Left lung (tissue), 10 donors: ENCODE results near the gene PDE6C. TPM values are rescaled to one million over a fixed set of nuclear protein-coding genes. Genes with fewer than 3 reads are reported as not detected.

Experiments used
- ATAC-seq: fragments of 200-7000 bp; cut with Tn5 transposase; one replicate; pipeline ENCODE4 v1.9.1; 2020; ENCODE audit warnings: moderate library complexity
- DNase-seq, 4 donors: peaks; one replicate each; pipeline ENCODE4 v3.0.0-alpha.2; 2013 to 2020
- H3K27ac ChIP-seq, 2 donors: fragments of 200-600 bp; sonication (generic) in 1 of 2; one replicate each; pipeline versions ENCODE4 v1.5.0 to v1.8.0; 2020 to 2021
- H3K27me3 ChIP-seq, 2 donors: fragments of 200-600 bp; sonication (generic) in 1 of 2; one replicate each; pipeline versions ENCODE4 v1.5.0 to v1.8.0; 2020 to 2021
- H3K36me3 ChIP-seq, 2 donors: fragments of 200-600 bp; sonication (generic) in 1 of 2; one replicate each; pipeline versions ENCODE4 v1.5.0 to v1.8.0; 2020 to 2021
- H3K4me1 ChIP-seq, 2 donors: fragments of 200-600 bp; one replicate each; pipeline ENCODE4 v1.8.0; 2021
- H3K4me3 ChIP-seq, 2 donors: fragments of 200-600 bp; sonication (generic) in 1 of 2; one replicate each; pipeline versions ENCODE4 v1.5.0 to v1.8.0; 2020 to 2021; ENCODE audit warnings: mild to moderate bottlenecking in 1 of 2
- H3K9me3 ChIP-seq, 2 donors: fragments of 200-600 bp; sonication (generic) in 1 of 2; one replicate each; pipeline versions ENCODE4 v1.5.0 to v1.8.0; 2020 to 2021
- intact Hi-C, 2 donors: fragments of 100-400 bp; cut with DNase I; formaldehyde crosslinking; loops; one replicate each; pipeline versions ENCODE4 v1.11.2 to v1.14.2; 2022
- polyA plus RNA-seq, 6 donors: library from polyadenylated mRNA; unstranded; fragments of 120-200 nt; gene quantifications; one replicate each; pipeline ENCODE4 v1.2.1, GENCODE V29; 2013; ENCODE audit not compliant: insufficient read length in 6 of 6
- total RNA-seq, 2 donors: library from RNA; stranded (reverse); fragmentation: NEBNext Ultra II Directional; extraction: Animal tissue kit (Norgen Biotek cat#: 25700); gene quantifications; one replicate each; pipeline ENCODE4 v1.2.1, GENCODE V29; 2021
- TF ChIP-seq, protein P1 (sequence below), 2 donors: fragments of 200-600 bp; sonication (generic) in 1 of 2; IDR thresholded peaks; one replicate each; pipeline versions ENCODE4 v1.5.0 to v1.8.0; 2021; ENCODE audit warnings: antibody characterized with exemption in 2 of 2
- donor health status: DM: no; HTN: yes; CAD: no.
- donor health status: DM: no; HTN: no; CAD: no.

PDE6C gene
- total and polyA plus RNA-seq, 8 donors, result 1.3 to 1.9 (median 1.6) TPM; not detected in 2

DNA sequence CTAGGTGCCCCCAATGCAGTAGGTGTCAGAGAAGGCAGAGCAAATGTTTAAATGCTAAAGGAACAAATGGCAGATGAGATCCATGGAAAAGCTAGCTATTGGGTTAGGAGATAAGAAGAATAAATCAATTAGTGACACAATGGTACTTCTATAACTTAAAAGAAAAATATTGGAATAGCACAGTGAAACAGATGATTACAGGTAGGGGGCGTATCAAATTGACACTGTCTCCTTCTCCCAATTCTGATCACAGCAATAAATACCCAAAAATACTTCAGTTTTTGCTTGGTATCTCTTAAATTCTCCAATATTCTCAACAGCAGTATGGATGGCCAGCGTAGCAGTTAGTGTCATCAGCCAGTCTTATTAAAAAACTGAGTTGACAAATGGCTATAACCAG lies 84.9 kb downstream of the PDE6C start:
- no peaks in the 10 kb centered on the region for H3K27me3 ChIP-seq
- H3K9me3 ChIP-seq, result no peaks in the 10 kb centered on the region
- intact Hi-C loops, result no loop called here
- H3K4me3 ChIP-seq, result no peak overlapping the region
- peaks cover 0 to 5% of the 10 kb centered on the region in 2 donors for H3K4me1 ChIP-seq
- peaks cover 4 to 71% of the 10 kb centered on the region in 2 donors for H3K36me3 ChIP-seq
- TF ChIP-seq, protein P1, sequence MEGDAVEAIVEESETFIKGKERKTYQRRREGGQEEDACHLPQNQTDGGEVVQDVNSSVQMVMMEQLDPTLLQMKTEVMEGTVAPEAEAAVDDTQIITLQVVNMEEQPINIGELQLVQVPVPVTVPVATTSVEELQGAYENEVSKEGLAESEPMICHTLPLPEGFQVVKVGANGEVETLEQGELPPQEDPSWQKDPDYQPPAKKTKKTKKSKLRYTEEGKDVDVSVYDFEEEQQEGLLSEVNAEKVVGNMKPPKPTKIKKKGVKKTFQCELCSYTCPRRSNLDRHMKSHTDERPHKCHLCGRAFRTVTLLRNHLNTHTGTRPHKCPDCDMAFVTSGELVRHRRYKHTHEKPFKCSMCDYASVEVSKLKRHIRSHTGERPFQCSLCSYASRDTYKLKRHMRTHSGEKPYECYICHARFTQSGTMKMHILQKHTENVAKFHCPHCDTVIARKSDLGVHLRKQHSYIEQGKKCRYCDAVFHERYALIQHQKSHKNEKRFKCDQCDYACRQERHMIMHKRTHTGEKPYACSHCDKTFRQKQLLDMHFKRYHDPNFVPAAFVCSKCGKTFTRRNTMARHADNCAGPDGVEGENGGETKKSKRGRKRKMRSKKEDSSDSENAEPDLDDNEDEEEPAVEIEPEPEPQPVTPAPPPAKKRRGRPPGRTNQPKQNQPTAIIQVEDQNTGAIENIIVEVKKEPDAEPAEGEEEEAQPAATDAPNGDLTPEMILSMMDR (IDR thresholded peaks at IDR 0.05), result no peak
- H3K27ac ChIP-seq, result no peak overlapping the region
- no peak for ATAC-seq
- no peak for DNase-seq

DNA sequence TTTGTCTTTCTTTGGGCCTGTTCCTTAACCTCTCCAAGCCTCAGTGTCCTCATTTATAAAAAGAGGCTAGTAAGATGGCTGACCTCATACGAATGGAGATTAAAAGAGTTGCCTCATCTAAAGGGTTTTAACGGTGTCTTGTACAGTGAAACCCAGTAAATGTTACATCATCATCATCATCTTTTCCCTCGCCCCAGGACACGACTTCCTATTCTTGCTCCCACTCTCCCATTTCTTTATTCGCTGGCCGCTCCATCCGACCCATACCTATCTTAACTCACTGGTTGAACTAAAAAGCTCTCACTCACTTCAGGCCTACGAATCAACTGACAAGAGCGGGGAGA lies 89.5 kb downstream of the PDE6C start:
- Histone ChIP-seq H3K36me3 (peaks cover 4 to 30% of the 10 kb centered on the region in 2 donors), H3K4me1 (peaks cover 0 to 13% of the 10 kb centered on the region in 2 donors), H3K27me3 (no peaks in the 10 kb centered on the region), H3K4me3 (peak overlapping the region; percentile 55 to 61), H3K27ac (peak overlapping the region; percentile 83 to 87), H3K9me3 (no peaks in the 10 kb centered on the region)
- TF ChIP-seq, protein P1 (IDR thresholded peaks at IDR 0.05), result no peak
- DNase-seq (no peak), ATAC-seq (peak; percentile 25)
- intact Hi-C loops, result no loop called here

DNA sequence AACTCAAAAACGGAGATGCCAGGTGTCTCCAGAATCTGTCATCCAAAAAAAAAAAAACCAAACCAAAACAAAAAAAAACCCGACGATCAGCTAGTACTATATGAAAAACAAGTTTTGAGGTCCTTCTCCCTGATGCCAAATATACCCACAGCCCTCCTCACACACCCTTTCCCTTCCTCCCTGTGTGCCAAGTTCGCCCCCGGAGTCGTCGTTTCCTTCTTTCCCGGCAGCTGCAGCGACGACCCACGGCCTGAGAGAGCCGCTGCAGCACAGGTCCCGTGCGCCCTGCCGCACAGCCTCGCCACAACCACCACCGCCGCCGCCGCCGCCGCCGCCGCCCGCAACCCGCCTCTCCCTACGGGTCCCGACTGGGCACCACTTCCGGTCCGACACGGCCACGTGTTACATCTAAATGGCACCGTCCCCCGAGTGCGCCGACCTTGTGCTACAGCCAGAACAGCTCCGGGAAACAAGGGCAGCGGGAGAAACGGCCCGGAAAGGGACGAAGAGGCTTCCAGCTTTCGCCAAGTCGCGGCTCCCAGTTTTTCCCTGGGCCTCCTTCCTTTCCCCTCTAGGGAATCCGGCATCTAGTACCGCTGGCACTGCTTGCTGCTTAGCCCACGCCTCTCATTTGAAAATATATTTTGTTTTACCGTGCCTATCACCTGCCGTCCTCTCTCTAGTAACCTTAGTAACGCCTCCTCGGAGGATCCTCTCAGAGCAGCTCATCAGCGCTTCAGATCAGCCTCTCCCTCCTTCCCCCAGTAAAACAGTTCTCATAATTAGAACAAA lies 90.1 kb downstream of the PDE6C start, which contains the start of gene FRA10AC1:
FRA10AC1 (minus strand) TSS at position 383 of the 792 bp plus-strand sequence. CDS start 2,486 bp downstream, outside the sequence.
- ATAC-seq (peak; percentile 99), DNase-seq (peak; percentile 90 to 95 (median 94))
- no peaks in the 10 kb centered on the region for H3K27me3 ChIP-seq
- TF ChIP-seq, protein P1 (IDR thresholded peaks at IDR 0.05), result peak; percentile 29 to 38
- no peaks in the 10 kb centered on the region for H3K9me3 ChIP-seq
- peaks cover 4 to 24% of the 10 kb centered on the region in 2 donors for H3K36me3 ChIP-seq
- intact Hi-C loops, result no loop called here
- H3K27ac ChIP-seq, result peak within 1 kb of the TSS; percentile 83 to 87
- peaks cover 0 to 13% of the 10 kb centered on the region in 2 donors for H3K4me1 ChIP-seq
- peak within 1 kb of the TSS; percentile 55 to 61 for H3K4me3 ChIP-seq

DNA sequence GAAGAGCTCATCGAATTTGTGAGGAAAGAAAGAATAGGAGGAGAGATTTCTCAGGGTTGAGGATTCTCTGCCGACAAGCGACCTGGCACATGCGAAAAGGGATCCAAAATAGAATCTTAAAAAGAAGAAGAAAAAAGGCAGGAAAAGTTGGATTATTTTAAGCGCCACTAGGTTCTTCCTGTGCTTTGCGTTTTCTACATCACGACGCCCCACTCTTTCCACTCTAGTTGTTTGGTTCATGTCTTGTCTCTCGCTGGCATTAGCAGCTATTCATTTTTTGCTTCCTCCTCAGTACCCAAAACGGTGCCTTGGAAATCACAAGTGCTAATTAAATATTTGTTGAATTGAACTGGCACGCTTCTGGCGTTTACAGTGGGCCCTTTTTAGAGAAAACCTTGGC lies 90.7 kb downstream of the PDE6C start:
- H3K36me3 ChIP-seq, result peaks cover 4 to 18% of the 10 kb centered on the region in 2 donors
- no peaks in the 10 kb centered on the region for H3K27me3 ChIP-seq
- intact Hi-C loops, result no loop called here
- no peaks in the 10 kb centered on the region for H3K9me3 ChIP-seq
- ATAC-seq (peak; percentile 19), DNase-seq (peak in 1 of 4 donors; percentile 19)
- TF ChIP-seq, protein P1 (IDR thresholded peaks at IDR 0.05), result no peak
- H3K4me3 ChIP-seq, result peak overlapping the region; percentile 55 to 61
- H3K27ac ChIP-seq, result peak overlapping the region; percentile 83 to 87
- peaks cover 0 to 13% of the 10 kb centered on the region in 2 donors for H3K4me1 ChIP-seq

DNA sequence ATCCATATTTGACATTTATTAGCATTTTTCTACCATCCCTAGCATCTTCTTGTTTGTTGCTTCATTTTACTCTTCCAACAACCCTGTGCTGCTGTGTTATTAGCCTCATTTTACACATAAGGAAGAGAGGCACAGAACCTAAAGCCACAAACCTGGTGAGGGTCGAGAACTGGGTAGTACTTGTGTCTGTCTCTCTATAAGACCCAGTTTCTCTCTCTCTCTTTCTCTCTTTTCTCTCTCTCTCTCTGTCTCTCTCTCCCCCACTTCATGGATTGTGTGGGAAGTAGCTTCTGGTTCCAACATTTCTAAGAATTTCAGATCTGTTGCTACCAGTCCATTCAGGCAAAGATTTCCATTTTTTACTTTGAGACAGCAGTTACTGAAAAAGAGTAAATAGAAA lies 91.5 kb downstream of the PDE6C start:
- H3K36me3 ChIP-seq, result peaks cover 4 to 11% of the 10 kb centered on the region in 2 donors
- no peak overlapping the region for H3K27ac ChIP-seq
- DNase-seq (no peak), ATAC-seq (no peak)
- no peak overlapping the region for H3K4me3 ChIP-seq
- TF ChIP-seq, protein P1 (IDR thresholded peaks at IDR 0.05), result no peak
- peaks cover 0 to 13% of the 10 kb centered on the region in 2 donors for H3K4me1 ChIP-seq
- H3K9me3 ChIP-seq, result no peaks in the 10 kb centered on the region
- intact Hi-C loops, result no loop called here
- no peaks in the 10 kb centered on the region for H3K27me3 ChIP-seq
